HT1080 (cell line): ENCODE results near the gene SLC1A1. TPM values are rescaled to one million over a fixed set of nuclear protein-coding genes. Genes with fewer than 3 reads are reported as not detected.
A peak's percentile ranks its signal among the peaks of the same experiment; 100 is the strongest.

ENCODE experiments used
- DNase-seq: peaks from one replicate; pipeline ENCODE4 v3.0.0-alpha.2; 2015; ENCODE audit warnings: low read depth
- total RNA-seq: library from RNA; depleted of rRNA; stranded (reverse); fragments of >200 nt; shearing (Covaris generic); gene quantifications from 2 replicates; pipeline ENCODE4 v1.2.3, GENCODE V29; 2014; rRNA removed

The SLC1A1 gene
- total RNA-seq, 1 experiment from 2014 or later: 0.13 TPM

DNA sequence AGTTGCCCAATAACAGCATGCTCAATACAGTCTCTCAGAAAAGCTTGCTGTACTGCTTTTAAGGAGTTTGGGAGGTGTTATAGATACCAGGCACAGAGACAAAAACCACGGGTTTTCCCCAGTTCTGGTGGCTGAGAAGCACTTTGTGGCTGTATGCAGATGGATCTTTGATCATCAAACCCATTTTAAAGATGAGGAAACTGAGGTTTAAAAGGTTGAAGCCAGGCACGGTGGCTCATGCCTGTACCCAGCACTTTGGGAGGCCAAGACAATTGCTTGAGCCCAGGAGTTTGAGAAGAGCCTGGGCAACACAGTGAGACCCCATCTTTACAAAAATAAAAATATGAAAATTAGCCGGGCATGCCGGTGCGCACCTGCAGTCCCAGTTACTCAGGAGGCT lies 125.5 kb downstream of the SLC1A1 start:
- DNase-seq: no peak

DNA sequence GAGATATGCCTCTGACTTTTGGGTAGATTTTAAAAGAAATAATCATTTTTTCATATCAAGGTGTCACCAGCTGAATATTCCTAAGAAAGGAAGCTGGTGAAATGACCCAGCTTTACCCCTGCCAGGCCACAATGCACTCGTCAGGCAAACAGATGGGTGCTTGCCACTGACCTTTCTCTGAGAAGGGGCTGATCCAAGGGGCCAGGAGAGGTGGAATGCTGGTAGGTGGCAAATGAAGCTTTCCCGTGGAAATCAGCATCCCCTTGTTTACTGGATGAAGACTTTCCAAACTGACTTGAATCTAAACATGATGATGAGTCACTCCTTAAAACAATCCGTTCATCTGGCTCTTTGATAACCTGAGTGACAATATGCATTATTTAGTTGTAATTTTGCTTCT lies 127.5 kb downstream of the SLC1A1 start:
- no peak for DNase-seq

DNA sequence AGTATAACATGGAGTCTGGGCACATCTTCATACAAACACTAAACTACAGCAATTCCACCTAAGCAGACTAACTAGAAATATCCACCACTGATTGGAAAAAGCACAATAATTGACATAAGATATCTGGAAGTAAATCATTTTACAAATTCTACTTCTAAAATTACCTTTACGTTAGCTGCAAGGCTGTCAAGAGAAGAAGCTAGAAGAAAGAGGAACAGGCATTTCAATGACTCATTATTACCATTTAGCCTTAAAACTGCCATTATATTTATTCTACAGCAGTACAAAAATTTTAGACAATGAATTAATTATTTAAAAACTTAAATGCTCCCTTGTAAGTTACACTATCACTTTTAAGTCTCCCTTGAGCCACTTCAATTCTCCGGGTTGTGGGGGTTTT lies 128.4 kb downstream of the SLC1A1 start:
- DNase-seq: no peak

DNA sequence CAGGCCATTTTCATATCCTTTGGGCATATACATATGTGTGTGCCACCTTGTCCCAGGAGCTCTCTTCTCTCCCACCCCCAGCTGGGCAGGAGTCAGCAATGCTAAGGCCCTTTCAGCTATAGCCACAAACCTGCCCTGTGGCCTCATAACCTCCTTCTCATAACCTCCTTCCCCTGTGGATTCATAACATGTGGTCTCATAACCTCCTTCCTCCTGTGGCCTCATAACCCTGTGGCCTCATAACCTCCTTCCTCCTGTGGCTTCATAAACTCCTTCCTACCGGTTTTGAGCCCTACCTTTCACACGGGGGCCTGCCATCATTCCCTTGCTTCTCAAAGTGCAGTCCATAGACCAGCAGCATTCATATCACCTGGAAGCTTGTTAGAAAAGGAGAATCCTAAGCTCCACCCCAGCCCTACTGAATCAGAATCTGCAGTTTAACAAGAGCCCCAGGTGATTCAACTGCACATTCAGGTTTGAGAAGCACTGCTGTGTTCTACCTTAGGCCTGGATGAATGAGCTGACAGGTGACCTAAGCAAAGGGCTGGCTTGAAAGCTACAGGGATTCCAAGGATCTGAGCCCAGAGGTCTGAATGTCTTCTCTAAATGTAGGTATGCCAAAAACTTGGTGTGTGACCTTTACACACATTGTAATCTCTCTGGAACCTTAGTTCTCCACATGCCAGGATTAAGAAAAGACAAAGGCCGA lies 129.9 kb downstream of the SLC1A1 start:
- no peak for DNase-seq

DNA sequence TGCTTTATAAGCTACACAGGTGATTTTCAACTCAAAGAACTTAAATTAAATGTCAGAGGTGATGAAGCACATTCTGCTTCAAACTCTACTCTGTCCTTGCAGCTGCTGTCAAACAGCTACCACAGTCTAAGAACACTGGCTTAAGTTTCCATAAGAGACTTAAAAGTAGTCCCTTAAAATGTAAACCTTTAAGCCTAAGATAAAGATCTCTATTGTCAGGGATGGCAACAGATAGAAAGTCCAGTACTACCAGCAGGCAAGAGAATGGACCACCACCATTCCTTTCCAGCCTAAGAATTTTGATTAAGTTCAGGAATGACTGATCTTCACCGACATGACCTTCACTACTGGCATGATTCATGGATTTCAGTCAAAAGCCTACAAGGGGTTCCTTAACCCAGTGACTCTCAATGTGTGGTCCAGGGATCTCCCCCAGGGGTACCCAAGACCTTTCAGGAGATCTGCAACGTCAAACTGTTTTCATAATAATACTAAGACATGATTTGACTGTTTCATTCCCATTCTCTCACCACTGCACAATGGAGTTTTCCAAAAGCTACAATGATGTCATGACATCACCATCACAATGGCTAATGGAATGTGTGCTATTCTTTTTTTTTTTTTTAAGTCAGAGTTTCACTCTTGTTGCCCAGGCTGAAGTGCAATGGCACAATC lies 130.8 kb downstream of the SLC1A1 start:
- no peak for DNase-seq

DNA sequence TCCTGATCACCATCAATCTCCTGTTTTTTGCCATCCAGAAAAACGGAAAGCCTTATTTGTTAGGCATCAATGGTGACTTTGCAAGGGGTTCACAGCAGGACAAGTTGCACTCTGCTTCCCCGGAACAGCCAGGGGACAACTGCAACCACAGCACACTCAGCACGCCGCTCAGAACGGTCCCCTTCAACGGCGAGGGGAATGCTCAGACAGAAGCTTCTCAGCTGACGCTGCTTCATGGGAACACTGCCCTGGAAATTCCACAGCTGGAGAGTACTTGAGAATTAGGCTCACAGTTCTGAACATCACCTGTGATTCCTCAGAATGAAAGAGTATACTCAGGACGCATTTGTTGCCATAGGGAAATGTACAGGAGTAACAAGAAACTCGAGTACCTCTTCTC lies 131.7 kb downstream of the SLC1A1 start:
- DNase-seq: no peak

DNA sequence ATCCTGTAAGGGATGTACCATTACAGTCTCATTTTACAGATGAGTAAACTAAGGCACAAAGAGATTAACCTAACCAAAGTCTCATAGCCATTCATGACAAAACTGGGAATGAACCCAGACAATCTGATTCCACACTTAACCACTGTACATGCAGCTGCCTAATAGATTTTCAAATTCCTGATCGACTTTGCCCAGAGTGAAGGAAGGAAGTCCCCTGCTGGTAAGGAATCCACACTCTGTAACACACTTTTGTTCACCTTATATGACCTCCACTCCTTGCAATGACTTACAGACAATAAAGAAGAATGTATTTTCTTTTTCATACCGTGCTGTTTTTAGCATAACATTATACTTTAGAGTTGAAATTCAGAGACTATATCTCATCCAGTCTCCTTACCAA lies 140.6 kb downstream of the SLC1A1 start:
- DNase-seq: peak; percentile 6

Other genes with a start within 250 kb of the SLC1A1 start
- gene GLIS3, start 190.4 kb upstream of the SLC1A1 start, total RNA-seq: 13.2 and 13.3 TPM in 2 replicates
- 7.6 and 7.7 TPM in 2 replicates for gene PLPP6, start 171.8 kb downstream of the SLC1A1 start, total RNA-seq
- gene SPATA6L, start 176.0 kb downstream of the SLC1A1 start, total RNA-seq: 0.92 and 1.0 TPM in 2 replicates
- gene CDC37L1, start 189.1 kb downstream of the SLC1A1 start, total RNA-seq: 11.3 and 15.6 TPM in 2 replicates